IMR-90 (cell line): ENCODE data around the gene STX8. TPM values are rescaled to one million over a fixed set of nuclear protein-coding genes. Genes with fewer than 3 reads are reported as not detected.

ENCODE experiments used
- ATAC-seq: fragments of 200-7000 bp; cut with Tn5 transposase; 2 replicates; pipeline ENCODE4 v1.9.1; 2020; ENCODE audit warnings: low read depth, mild to moderate bottlenecking, moderate library complexity
- BruUV-seq: library from RNA; stranded (reverse); fragments of 400-500 nt; replicated peaks from 2 replicates; lab custom pipeline; 2021; lab: Mats Ljungman, UMichigan
- CTCF ChIA-PET: fragments of 300-600 bp; formaldehyde crosslinking; extraction: SDS; loops from one replicate; lab custom pipeline; 2021; ENCODE audit warnings: antibody characterized with exemption; lab: Yijun Ruan, JAX
- POLR2A ChIA-PET: fragments of 300-600 bp; sonication (Branson Sonifier 250); formaldehyde crosslinking; loops from one replicate; lab custom pipeline; 2022; ENCODE audit warnings: antibody characterized with exemption; ENCODE audit not compliant: unreplicated experiment; lab: Charles Lee
- DNase-seq: peaks from one replicate; pipeline ENCODE4 v3.0.0; 2013
- H2AFZ ChIP-seq: replicated peaks from 2 replicates; pipeline ENCODE3; 2013; ENCODE audit warnings: low read length, mild to moderate bottlenecking; ENCODE audit not compliant: poor library complexity
- H2AK5ac ChIP-seq: 2 replicates; pipeline ENCODE4 v1.6.1; 2013; ENCODE audit warnings: low read depth, low read length, inconsistent platforms
- H2AK9ac ChIP-seq: replicated peaks from 2 replicates; pipeline ENCODE3; 2013; ENCODE audit warnings: mild to moderate bottlenecking, low read depth, low read length, moderate library complexity; ENCODE audit not compliant: poor library complexity
- H2BK120ac ChIP-seq: 2 replicates; pipeline ENCODE4 v1.6.1; 2013; ENCODE audit warnings: low read depth, low read length, inconsistent platforms
- H2BK15ac ChIP-seq: 3 replicates; pipeline ENCODE4 v1.6.1; 2013; ENCODE audit warnings: low read depth, low read length, inconsistent platforms
- H2BK20ac ChIP-seq: 2 replicates; pipeline ENCODE4 v1.6.1; 2013; ENCODE audit warnings: low read depth, mild to moderate bottlenecking, inconsistent platforms, low read length, moderate library complexity
- H2BK5ac ChIP-seq: 2 replicates; pipeline ENCODE4 v1.6.1; 2013; ENCODE audit warnings: mild to moderate bottlenecking, low read depth, low read length, inconsistent platforms; ENCODE audit not compliant: poor library complexity, severe bottlenecking
- H3K14ac ChIP-seq: replicated peaks from 2 replicates; pipeline ENCODE4 v1.6.1; 2013; ENCODE audit warnings: low read depth, low read length, inconsistent platforms
- H3K18ac ChIP-seq: 2 replicates; pipeline ENCODE4 v1.6.1; 2013; ENCODE audit warnings: low read depth, low read length, control low read depth
- H3K23ac ChIP-seq: 2 replicates; pipeline ENCODE4 v1.6.1; 2013; ENCODE audit warnings: low read depth, low read length, inconsistent platforms
- H3K27ac ChIP-seq: 2 replicates; pipeline ENCODE4 v1.5.1; 2013; ENCODE audit warnings: mild to moderate bottlenecking, control low read depth, low read length; ENCODE audit not compliant: insufficient read depth
- H3K27me3 ChIP-seq: 2 replicates; pipeline ENCODE4 v1.6.1; 2013; ENCODE audit warnings: low read length; ENCODE audit not compliant: control insufficient read depth, insufficient read depth
- H3K36me3 ChIP-seq: 2 replicates; pipeline ENCODE4 v1.6.1; 2013; ENCODE audit warnings: low read length, mixed read lengths; ENCODE audit not compliant: control insufficient read depth, insufficient read depth
- H3K4ac ChIP-seq: 2 replicates; pipeline ENCODE4 v1.6.1; 2013; ENCODE audit warnings: low read depth, low read length, inconsistent platforms
- H3K4me1 ChIP-seq: 2 replicates; pipeline ENCODE4 v1.6.1; 2013; ENCODE audit warnings: low read length, mixed read lengths; ENCODE audit not compliant: control insufficient read depth, insufficient read depth
- H3K4me2 ChIP-seq: 2 replicates; pipeline ENCODE4 v1.6.1; 2013; ENCODE audit warnings: low read depth, mild to moderate bottlenecking, control low read depth, low read length, moderate library complexity
- H3K4me3 ChIP-seq: 2 replicates; pipeline ENCODE4 v1.5.1; 2013; ENCODE audit warnings: low read depth, mild to moderate bottlenecking, control low read depth, low read length, moderate library complexity; ENCODE audit not compliant: insufficient read depth
- H3K56ac ChIP-seq: 2 replicates; pipeline ENCODE4 v1.6.1; 2013; ENCODE audit warnings: low read length, inconsistent platforms; ENCODE audit not compliant: insufficient read depth; ENCODE audit errors: extremely low read depth
- H3K79me1 ChIP-seq, 2 experiments: 2 replicates each; pipeline ENCODE4 v1.6.1; 2013; ENCODE audit warnings: low read length in 2 of 2, inconsistent platforms in 1 of 2, low read depth in 1 of 2
- H3K9ac ChIP-seq: 2 replicates; pipeline ENCODE4 v1.6.1; 2013; ENCODE audit warnings: low read depth, low read length, control low read depth
- H3K9me1 ChIP-seq: 2 replicates; pipeline ENCODE4 v1.6.1; 2013; ENCODE audit warnings: low read length, inconsistent platforms; ENCODE audit not compliant: insufficient read depth
- H3K9me3 ChIP-seq: 2 replicates; pipeline ENCODE4 v1.6.1; 2013; ENCODE audit warnings: low read length; ENCODE audit not compliant: control insufficient read depth, insufficient read depth
- H4K20me1 ChIP-seq: 2 replicates; pipeline ENCODE4 v1.6.1; 2013; ENCODE audit warnings: low read length, inconsistent platforms; ENCODE audit not compliant: insufficient read depth
- H4K5ac ChIP-seq: 2 replicates; pipeline ENCODE4 v1.6.1; 2013; ENCODE audit warnings: mild to moderate bottlenecking, low read depth, low read length, control low read depth
- H4K8ac ChIP-seq, 2 experiments: 2 replicates each; pipeline ENCODE4 v1.6.1; 2013; ENCODE audit warnings: low read depth in 2 of 2, low read length in 2 of 2, control low read depth in 1 of 2, inconsistent platforms in 1 of 2
- H4K91ac ChIP-seq: 2 replicates; pipeline ENCODE4 v1.6.1; 2013; ENCODE audit warnings: low read depth, low read length, inconsistent platforms; ENCODE audit not compliant: insufficient read depth
- CEBPB ChIP-seq: IDR thresholded peaks from 2 replicates; pipeline ENCODE4 v1.6.1; 2012; ENCODE audit warnings: low read depth, low read length, improper control_type of control experiment
- CTCF ChIP-seq: conservative IDR thresholded peaks from 2 replicates; pipeline ENCODE4 v1.5.1; 2012; ENCODE audit warnings: mild to moderate bottlenecking, low read depth, low read length, improper control_type of control experiment
- FOS ChIP-seq: fragments of 150-350 bp; IDR thresholded peaks from 2 replicates; pipeline ENCODE4 v1.6.1; 2016; ENCODE audit warnings: low read depth, low read length
- MAFK ChIP-seq: IDR thresholded peaks from 2 replicates; pipeline ENCODE4 v1.6.1; 2012; ENCODE audit warnings: low read depth, low read length, improper control_type of control experiment
- MXI1 ChIP-seq: IDR thresholded peaks from 2 replicates; pipeline ENCODE4 v1.6.1; 2012; ENCODE audit warnings: low read depth, mild to moderate bottlenecking, low read length, moderate library complexity, borderline replicate concordance
- RAD21 ChIP-seq: IDR thresholded peaks from 2 replicates; pipeline ENCODE4 v1.6.1; 2012; ENCODE audit warnings: low read length, improper control_type of control experiment
- RFX5 ChIP-seq: IDR thresholded peaks from 2 replicates; pipeline ENCODE4 v1.8.0; 2012; ENCODE audit warnings: low read depth, mild to moderate bottlenecking, low read length, moderate library complexity
- SMC3 ChIP-seq: fragments of 150-350 bp; IDR thresholded peaks from 2 replicates; pipeline ENCODE4 v1.6.1; 2016; ENCODE audit warnings: low read depth, mild to moderate bottlenecking, antibody characterized with exemption, low read length, moderate library complexity
- whole genome bisulfite sequencing, 2 experiments: methylation state at CpG; one replicate each; pipeline versions ENCODE4 v1.1.5 to v1.1.7; 2013; ENCODE audit warnings: missing lambda C conversion rate in 2 of 2; ENCODE audit not compliant: insufficient read length in 1 of 2; ENCODE audit errors: extremely low coverage in 2 of 2; 5-methylcytosine and 5-hydroxymethylcytosine counted together
- dilution Hi-C: fragments of 300-500 bp; cut with HindIII; formaldehyde crosslinking; loops from one replicate; pipeline ENCODE4 v1.14.3; 2018; ENCODE audit warnings: low sequenced_read_pairs; ENCODE audit not compliant: unreplicated experiment
- in situ Hi-C: fragments of 300-500 bp; cut with MboI; formaldehyde crosslinking; loops from 3 replicates; pipeline ENCODE4 v1.14.3; 2019; ENCODE audit warnings: low sequenced_read_pairs, inconsistent platforms, mixed read lengths
- intact Hi-C: fragments of 100-400 bp; cut with micrococcal nuclease; formaldehyde crosslinking; loops from 2 replicates; pipeline ENCODE4 v1.10.0; 2022
- polyA plus RNA-seq, 3 experiments: library from polyadenylated mRNA; depleted of rRNA; stranded (reverse); fragments of >200 nt; gene quantifications; 2 replicates each; pipeline ENCODE4 v1.2.3, GENCODE V29; 2012; ENCODE audit warnings: low replicate concordance in 1 of 3
- total RNA-seq: library from RNA; depleted of rRNA; stranded (reverse); fragments of >200 nt; gene quantifications from 2 replicates; pipeline ENCODE4 v1.2.3, GENCODE V29; 2012
- TF ChIP-seq, protein P1 (sequence below): fragments of 150-350 bp; IDR thresholded peaks from 2 replicates; pipeline ENCODE4 v1.6.1; 2016; ENCODE audit warnings: low read depth, mild to moderate bottlenecking, low read length, moderate library complexity, borderline replicate concordance

The STX8 gene
- total and polyA plus RNA-seq, 2 of the 4 experiments (the other 2 are of a cell fraction), result 26.5 to 47.0 TPM

- peak; percentile 62 for DNase-seq
Observed at GRCh38 chr17:9522074-9522473, 53.5 kb downstream of the STX8 start.

More at GRCh38 chr17:9522074-9522473, 53.5 kb downstream of the STX8 start:
- no peak overlapping the region for H4K8ac ChIP-seq
- dilution Hi-C loops (loop anchor here (25.0 kb wide), 1 partner anchor 110 kb away; no protein-coding TSS in a partner anchor), intact Hi-C loops (loop anchor here (1.0 to 10.0 kb wide), 6 partner anchors 120 to 737 kb away; no protein-coding TSS in a partner anchor), in situ Hi-C loops (no loop called here)
- no peaks in the 10 kb centered on the region for H3K9me3 ChIP-seq
- TF ChIP-seq RAD21 (peak; percentile 79), CTCF (peak; percentile 69), SMC3 (peak; percentile 72), MXI1 (no peak), FOS (no peak), RFX5 (no peak), CEBPB (no peak), MAFK (no peak)
- TF ChIP-seq, protein P1, sequence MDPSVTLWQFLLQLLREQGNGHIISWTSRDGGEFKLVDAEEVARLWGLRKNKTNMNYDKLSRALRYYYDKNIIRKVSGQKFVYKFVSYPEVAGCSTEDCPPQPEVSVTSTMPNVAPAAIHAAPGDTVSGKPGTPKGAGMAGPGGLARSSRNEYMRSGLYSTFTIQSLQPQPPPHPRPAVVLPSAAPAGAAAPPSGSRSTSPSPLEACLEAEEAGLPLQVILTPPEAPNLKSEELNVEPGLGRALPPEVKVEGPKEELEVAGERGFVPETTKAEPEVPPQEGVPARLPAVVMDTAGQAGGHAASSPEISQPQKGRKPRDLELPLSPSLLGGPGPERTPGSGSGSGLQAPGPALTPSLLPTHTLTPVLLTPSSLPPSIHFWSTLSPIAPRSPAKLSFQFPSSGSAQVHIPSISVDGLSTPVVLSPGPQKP, result no peak
- no peak overlapping the region for H2BK20ac ChIP-seq
- no TSS peak for BruUV-seq
- no CpG with 5 or more reads among the region's 4 CpGs for WGBS, 2 experiments
- H3K36me3 ChIP-seq, result no peaks in the 10 kb centered on the region
- no peak overlapping the region for H3K56ac ChIP-seq
- H3K4ac ChIP-seq, result no peak overlapping the region
- ChIA-PET POLR2A (no interaction called here), CTCF (interaction anchor here (0.6 to 2.1 kb wide), 7 partner anchors 10 to 633 kb away, joined by 3 to 7 read pairs (median 4); no protein-coding TSS in a partner anchor)
- H2AFZ ChIP-seq, result no peak overlapping the region
- H2AK5ac ChIP-seq, result no peak overlapping the region
- H3K27me3 ChIP-seq, result no peaks in the 10 kb centered on the region
- no peak overlapping the region for H2BK15ac ChIP-seq
- H2AK9ac ChIP-seq, result no peak overlapping the region
- H3K27ac ChIP-seq, result no peak overlapping the region
- H3K9me1 ChIP-seq, result no peaks in the 10 kb centered on the region
- no peak overlapping the region for H3K23ac ChIP-seq
- no peak overlapping the region for H3K4me3 ChIP-seq
- no peak overlapping the region for H2BK5ac ChIP-seq
- H3K79me1 ChIP-seq, result peaks cover 0 to 5% of the 10 kb centered on the region in 2 experiments; a peak in 1 of 4 replicates
- H2BK120ac ChIP-seq, result no peak overlapping the region
- H3K4me2 ChIP-seq, result no peak overlapping the region
- ATAC-seq, result peak; percentile 87
- H3K4me1 ChIP-seq, result peaks cover 6% of the 10 kb centered on the region
- H4K5ac ChIP-seq, result no peak overlapping the region
- H4K91ac ChIP-seq, result no peak overlapping the region
- no peak overlapping the region for H3K14ac ChIP-seq
- H3K9ac ChIP-seq, result no peak overlapping the region
- no peak overlapping the region for H3K18ac ChIP-seq
- no peaks in the 10 kb centered on the region for H4K20me1 ChIP-seq
